Thyroid gland (tissue), 4 donors: ENCODE data around the gene ALDH3A1. TPM values are rescaled to one million over a fixed set of nuclear protein-coding genes. Genes with fewer than 3 reads are reported as not detected.

Source experiments
- DNase-seq, 2 donors: peaks; one replicate each; pipeline ENCODE4 v3.0.0-alpha.2; 2019
- H3K27ac ChIP-seq, 3 donors: fragments of 200-600 bp; sonication (generic); 1 replicate in 2 of 3; 2 replicates in 1 of 3; pipeline ENCODE4 v1.5.1; 2016 to 2019; ENCODE audit warnings: mild to moderate bottlenecking in 1 of 3, moderate library complexity in 1 of 3
- H3K27me3 ChIP-seq: fragments of 200-600 bp; sonication (generic); one replicate; pipeline ENCODE4 v1.5.1; 2019
- H3K36me3 ChIP-seq, 2 donors: fragments of 200-600 bp; sonication (generic); one replicate each; pipeline ENCODE4 v1.5.1; 2016 to 2019
- H3K4me1 ChIP-seq, 2 donors: fragments of 200-600 bp; sonication (generic); one replicate each; pipeline ENCODE4 v1.5.1; 2017 to 2019
- H3K4me3 ChIP-seq, 3 donors: fragments of 200-600 bp; sonication (generic); replicated peaks in 1 of 3; 1 replicate in 2 of 3; 2 replicates in 1 of 3; pipeline ENCODE4 v1.5.1; 2016; ENCODE audit warnings: mild to moderate bottlenecking in 1 of 3
- H3K9me3 ChIP-seq: fragments of 200-600 bp; sonication (generic); one replicate; pipeline ENCODE4 v1.5.1; 2017
- CTCF ChIP-seq, 6 experiments: fragments of 200-600 bp in 3 of 6; fragments of 450-650 bp in 3 of 6; sonication (generic) in 3 of 6; IDR thresholded peaks; one replicate each; pipeline ENCODE4 v1.5.1; 2016 to 2019; ENCODE audit warnings: antibody characterized with exemption in 6 of 6, mild to moderate bottlenecking in 2 of 6, inconsistent platforms in 1 of 6, moderate library complexity in 1 of 6
- POLR2A ChIP-seq, 2 donors: fragments of 450-650 bp; IDR thresholded peaks; one replicate each; pipeline ENCODE4 v1.6.1; 2017; ENCODE audit warnings: antibody characterized with exemption in 2 of 2, mild to moderate bottlenecking in 2 of 2, moderate library complexity in 1 of 2
- WGBS, 2 donors: methylation state at CpG; one replicate each; pipeline ENCODE4 v1.1.5; 2017; 5-methylcytosine and 5-hydroxymethylcytosine counted together
- intact Hi-C: fragments of 100-400 bp; cut with DNase I; formaldehyde crosslinking; loops from one replicate; pipeline ENCODE4 v1.15.1; 2023
- total RNA-seq, 4 donors: library from RNA; depleted of rRNA; stranded (reverse); fragments of >200 nt; gene quantifications; one replicate each; pipeline ENCODE4 v1.2.3, GENCODE V29; 2016

ALDH3A1 gene
- total RNA-seq, 4 donors from 2014 or later, result 0.94 to 1.6 (median 1.1) TPM; not detected in 1

GRCh38 chr17:19742495-19742894 lies 5.6 kb downstream of the ALDH3A1 start:
- H3K9me3 ChIP-seq, result no peaks in the 10 kb centered on the region
- intact Hi-C loops, result no loop called here

DNA sequence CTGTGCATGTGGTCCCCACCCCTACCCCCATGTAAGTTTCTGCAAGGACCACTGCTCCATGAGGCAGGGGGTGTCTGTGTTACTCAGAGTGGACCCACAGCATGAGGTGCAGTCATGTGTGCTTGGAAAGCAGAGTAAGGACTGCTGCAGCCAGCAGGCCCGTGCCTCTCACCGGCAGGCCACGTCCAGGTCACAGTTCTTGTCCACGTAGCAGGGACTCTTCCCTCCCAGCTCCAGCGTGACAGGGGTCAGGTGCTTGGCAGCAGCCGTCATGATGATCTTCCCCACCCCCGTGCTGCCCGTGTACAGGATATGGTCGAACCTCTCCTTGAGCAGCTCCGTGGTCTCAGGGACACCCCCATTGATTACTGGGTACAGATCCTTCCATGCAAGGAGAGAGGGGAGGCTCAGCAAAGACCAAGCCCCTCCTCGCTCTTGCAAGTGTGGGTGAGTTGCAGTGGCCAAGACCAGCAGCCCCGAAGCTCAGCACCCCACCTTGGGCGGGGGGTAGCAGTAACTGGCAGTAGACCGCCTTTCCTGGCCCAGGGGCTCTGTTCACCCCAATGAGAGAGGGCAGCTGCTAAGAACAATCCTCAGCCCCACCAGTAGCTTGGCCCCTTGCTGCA lies 6.2 kb downstream of the ALDH3A1 start:
- 88 to 95% methylated on average over 6 to 9 of the region's 14 CpGs for WGBS, 2 donors
- Histone ChIP-seq H3K36me3 (no peaks in the 10 kb centered on the region), H3K27me3 (no peaks in the 10 kb centered on the region), H3K4me1 (peaks cover 10% of the 10 kb centered on the region in 2 donors), H3K27ac (no peak overlapping the region), H3K9me3 (no peaks in the 10 kb centered on the region), H3K4me3 (no peak overlapping the region)
- intact Hi-C loops, result no loop called here
- TF ChIP-seq CTCF (IDR thresholded peaks at IDR 0.05), result no peak
- TF ChIP-seq POLR2A (IDR thresholded peaks at IDR 0.05), result no peak
- no peak for DNase-seq

More at GRCh38 chr17:19742495-19742894, 5.6 kb downstream of the ALDH3A1 start:
- H3K4me1 ChIP-seq, result peaks cover 10% of the 10 kb centered on the region in 2 donors
- H3K27me3 ChIP-seq, result no peaks in the 10 kb centered on the region
- H3K4me3 ChIP-seq, result no peak overlapping the region
- no peak for TF ChIP-seq CTCF (IDR thresholded peaks at IDR 0.05)
- no peak for TF ChIP-seq POLR2A (IDR thresholded peaks at IDR 0.05)
- WGBS, 2 donors, result 88 to 94% methylated on average over 10 of the region's 10 CpGs
- no peaks in the 10 kb centered on the region for H3K36me3 ChIP-seq
- no peak for DNase-seq
- no peak overlapping the region for H3K27ac ChIP-seq

DNA sequence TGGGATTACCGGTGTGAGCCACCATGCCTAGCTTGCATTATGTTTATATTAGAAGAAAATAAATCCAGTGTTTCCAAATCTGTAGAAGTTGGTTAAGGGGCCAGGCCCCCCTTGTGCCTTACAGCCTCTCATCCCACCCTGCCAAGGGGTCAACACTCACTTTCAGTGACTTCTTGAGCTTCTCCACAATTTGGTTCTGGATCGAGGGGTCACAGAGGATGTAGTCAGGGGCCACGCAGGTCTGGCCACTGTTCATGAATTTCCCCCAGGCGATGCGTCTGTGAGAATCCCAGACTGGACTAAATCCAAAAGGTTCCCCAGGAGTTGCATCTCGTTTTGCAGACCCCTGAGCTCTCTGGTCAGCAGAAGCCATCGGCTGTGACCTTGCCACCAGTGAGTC lies 7.2 kb downstream of the ALDH3A1 start:
- Histone ChIP-seq H3K4me1 (peaks cover 10% of the 10 kb centered on the region in 2 donors), H3K27ac (no peak overlapping the region), H3K36me3 (no peaks in the 10 kb centered on the region), H3K4me3 (no peak overlapping the region), H3K27me3 (no peaks in the 10 kb centered on the region), H3K9me3 (no peaks in the 10 kb centered on the region)
- no peak for DNase-seq
- TF ChIP-seq POLR2A (IDR thresholded peaks at IDR 0.05) (no peak), CTCF (IDR thresholded peaks at IDR 0.05) (no peak)
- intact Hi-C loops, result no loop called here
- 90 to 93% methylated on average over 7 of the region's 7 CpGs for WGBS, 2 donors

DNA sequence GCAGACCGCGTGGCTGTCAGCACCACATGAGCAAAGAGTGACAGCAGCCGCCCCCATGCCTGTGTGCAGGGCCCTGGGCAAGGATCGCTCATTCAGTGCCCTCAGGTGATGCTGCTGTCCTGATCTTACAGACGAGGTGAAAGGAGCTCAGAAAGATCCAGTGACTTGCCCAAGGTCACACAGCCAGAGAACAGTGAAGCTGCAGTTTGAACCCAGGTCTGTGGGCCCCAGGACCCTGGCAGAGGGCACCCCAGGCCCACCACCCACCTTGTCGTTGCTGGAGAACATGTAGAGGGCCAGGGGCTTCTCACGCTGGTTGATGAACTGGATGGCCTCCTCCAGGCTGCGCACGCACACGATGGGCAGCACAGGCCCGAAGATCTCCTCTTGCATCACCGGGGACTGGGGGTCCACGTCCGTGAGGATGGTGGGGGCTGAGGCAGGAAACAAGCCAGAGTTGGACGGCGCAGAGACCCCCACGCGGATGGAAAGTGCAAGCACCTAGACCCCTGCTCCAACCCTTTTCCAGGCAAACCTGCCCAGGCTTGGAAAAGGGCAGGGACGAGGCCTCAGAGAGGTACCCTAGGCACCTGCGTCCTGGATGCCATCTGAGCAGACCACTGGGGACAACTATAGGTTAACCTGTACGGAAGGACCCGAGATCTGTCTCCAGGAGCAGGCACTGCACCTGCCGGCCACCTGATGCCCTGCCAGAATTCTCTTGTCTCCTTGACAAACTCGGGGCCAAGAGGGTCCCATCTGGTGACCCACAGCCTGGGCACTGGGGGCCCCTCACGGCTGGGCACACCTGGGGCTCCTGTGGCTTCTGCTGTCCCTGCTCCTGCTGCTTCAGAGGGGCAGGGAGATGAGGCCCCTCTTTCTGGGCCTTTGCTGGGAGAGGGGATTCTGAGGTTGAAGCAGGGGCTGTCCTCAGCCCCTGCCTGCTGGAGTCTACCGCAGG lies 8.6 kb downstream of the ALDH3A1 start:
- DNase-seq, result no peak
- Histone ChIP-seq H3K27ac (no peak overlapping the region), H3K4me3 (no peak overlapping the region), H3K9me3 (no peaks in the 10 kb centered on the region), H3K36me3 (no peaks in the 10 kb centered on the region), H3K4me1 (peaks cover 2 to 3% of the 10 kb centered on the region in 2 donors), H3K27me3 (no peaks in the 10 kb centered on the region)
- intact Hi-C loops, result no loop called here
- 87 to 97% methylated on average over 13 to 22 of the region's 26 CpGs for WGBS, 2 donors
- TF ChIP-seq POLR2A (IDR thresholded peaks at IDR 0.05) (no peak), CTCF (IDR thresholded peaks at IDR 0.05) (no peak)

- no peaks in the 10 kb centered on the region for H3K27me3 ChIP-seq
- no peaks in the 10 kb centered on the region for H3K4me1 ChIP-seq
- no peak for DNase-seq
- intact Hi-C loops, result no loop called here
- no peak overlapping the region for H3K4me3 ChIP-seq
- H3K36me3 ChIP-seq, result no peaks in the 10 kb centered on the region
- WGBS, 2 donors, result 90 to 100% methylated on average over 5 of the region's 9 CpGs
- H3K9me3 ChIP-seq, result no peaks in the 10 kb centered on the region
- no peak overlapping the region for H3K27ac ChIP-seq
- no peak for TF ChIP-seq POLR2A (IDR thresholded peaks at IDR 0.05)
- TF ChIP-seq CTCF (IDR thresholded peaks at IDR 0.05), result no peak
Measured at GRCh38 chr17:19738757-19739156, 9.3 kb downstream of the ALDH3A1 start.
